K562 (cell line): ENCODE measurements around the gene MYCL. TPM values are rescaled to one million over a fixed set of nuclear protein-coding genes. Genes with fewer than 3 reads are reported as not detected.

ENCODE experiments used
- ARID1B ChIP-seq: fragments of 450-650 bp; IDR thresholded peaks from 2 replicates; pipeline ENCODE4 v1.6.1; 2016; ENCODE audit warnings: antibody characterized with exemption, mild to moderate bottlenecking, inconsistent platforms
- ASH1L ChIP-seq: fragments of 450-650 bp; IDR thresholded peaks from 2 replicates; pipeline ENCODE4 v1.6.1; 2018; ENCODE audit warnings: borderline replicate concordance, mild to moderate bottlenecking, low read depth; ENCODE audit not compliant: partially characterized antibody
- CHD2 ChIP-seq: IDR thresholded peaks from 2 replicates; pipeline ENCODE4 v1.6.1; 2011; ENCODE audit warnings: low read depth, low read length
- DEAF1 ChIP-seq: fragments of 450-650 bp; formaldehyde crosslinking; IDR thresholded peaks from 2 replicates; pipeline ENCODE4 v1.4.0; 2020; ENCODE audit warnings: mild to moderate bottlenecking, moderate library complexity
- EHMT2 ChIP-seq: fragments of 450-650 bp; IDR thresholded peaks from 2 replicates; pipeline ENCODE4 v1.6.1; 2018; ENCODE audit warnings: antibody characterized with exemption
- FIP1L1 ChIP-seq: fragments of 200-400 bp; formaldehyde crosslinking; IDR thresholded peaks from 2 replicates; pipeline ENCODE4 v1.6.1; 2018; ENCODE audit warnings: mild to moderate bottlenecking, low read depth, low read length; ENCODE audit not compliant: poor library complexity, severe bottlenecking
- FOXA1 ChIP-seq: fragments of 450-650 bp; IDR thresholded peaks from 2 replicates; pipeline ENCODE4 v1.6.1; 2016; ENCODE audit warnings: mild to moderate bottlenecking, borderline replicate concordance
- GATAD2B ChIP-seq: fragments of 450-650 bp; IDR thresholded peaks from 2 replicates; pipeline ENCODE4 v1.6.1; 2017; ENCODE audit warnings: mild to moderate bottlenecking, borderline replicate concordance
- LCOR ChIP-seq: sonication (generic); formaldehyde crosslinking; IDR thresholded peaks from 2 replicates; pipeline ENCODE4 v1.8.0; 2022; ENCODE audit warnings: mild to moderate bottlenecking, missing genetic modification reagents
- MECOM ChIP-seq: fragments of 250-450 bp; sonication (Bioruptor Pico); IDR thresholded peaks from 2 replicates; pipeline ENCODE4 v1.8.0; 2022; ENCODE audit warnings: inconsistent platforms
- MEIS2 ChIP-seq: fragments of 450-650 bp; IDR thresholded peaks from 2 replicates; pipeline ENCODE4 v1.6.1; 2014; ENCODE audit warnings: mild to moderate bottlenecking; ENCODE audit not compliant: partially characterized antibody
- NFATC3 ChIP-seq: fragments of 450-650 bp; IDR thresholded peaks from 2 replicates; pipeline ENCODE4 v1.6.1; 2017; ENCODE audit warnings: mild to moderate bottlenecking
- NFE2L1 ChIP-seq: fragments of 450-650 bp; IDR thresholded peaks from 2 replicates; pipeline ENCODE4 v1.6.1; 2016; ENCODE audit warnings: missing genetic modification characterization, low read depth, mild to moderate bottlenecking, missing compliant biosample characterization, moderate library complexity, borderline replicate concordance
- PTBP1 ChIP-seq: fragments of 200-400 bp; formaldehyde crosslinking; IDR thresholded peaks from 2 replicates; pipeline ENCODE4 v1.6.1; 2017; ENCODE audit warnings: low read depth, low read length
- SAFB ChIP-seq: fragments of 200-400 bp; formaldehyde crosslinking; IDR thresholded peaks from 2 replicates; pipeline ENCODE4 v1.6.1; 2017; ENCODE audit warnings: low read depth, low read length, borderline replicate concordance
- SMAD3 ChIP-seq: fragments of 450-650 bp; formaldehyde crosslinking; conservative IDR thresholded peaks from 2 replicates; pipeline ENCODE4 v1.4.0; 2020; ENCODE audit warnings: mild to moderate bottlenecking
- TFAM ChIP-seq: fragments of 250-450 bp; sonication (Bioruptor Pico); conservative IDR thresholded peaks from 2 replicates; pipeline ENCODE4 v1.5.0; 2021; ENCODE audit warnings: mild to moderate bottlenecking, moderate library complexity
- XRCC3 ChIP-seq: fragments of 450-650 bp; IDR thresholded peaks from 2 replicates; pipeline ENCODE4 v1.6.1; 2017; ENCODE audit warnings: mild to moderate bottlenecking, moderate library complexity
- ZNF133 ChIP-seq: fragments of 250-450 bp; sonication (Bioruptor Pico); IDR thresholded peaks from 2 replicates; pipeline ENCODE4 v1.4.0; 2020; ENCODE audit warnings: mild to moderate bottlenecking
- ZNF212 ChIP-seq: fragments of 450-650 bp; formaldehyde crosslinking; IDR thresholded peaks from 2 replicates; pipeline ENCODE4 v1.4.0; 2020; ENCODE audit warnings: mild to moderate bottlenecking
- ZNF512 ChIP-seq: IDR thresholded peaks from 2 replicates; pipeline ENCODE4 v1.6.1; 2016; ENCODE audit warnings: missing genetic modification characterization, missing compliant biosample characterization
- ZNF609 ChIP-seq: sonication (generic); formaldehyde crosslinking; IDR thresholded peaks from 2 replicates; pipeline ENCODE4 v1.8.1; 2023; ENCODE audit warnings: missing genetic modification reagents, mild to moderate bottlenecking, borderline replicate concordance
- polyA plus RNA-seq, 8 experiments: library from polyadenylated mRNA; depleted of rRNA in 4 of 8; stranded (reverse) in 5 of 8; unstranded in 3 of 8; fragments of >200 nt; fragmentation: Nextera tagmentation in 2 of 8; fragmentation: Illumina TruSeq in 1 of 8; extraction: Ambion mirVana in 2 of 8; extraction: Trizol in 1 of 8; gene quantifications; 2 replicates each; pipeline versions ENCODE4 v1.2.1 to v1.2.3, GENCODE V29; 2011 to 2014; ENCODE audit warnings: inconsistent platforms in 1 of 8, missing spikeins in 1 of 8
- total RNA-seq, 7 experiments: library from RNA; depleted of rRNA in 6 of 7; stranded (reverse); fragments of >200 nt in 6 of 7; fragmentation: Illumina TruSeq in 2 of 7; extraction: Trizol in 2 of 7; gene quantifications; 2 replicates each; pipeline versions ENCODE4 v1.2.1 to v1.2.3, GENCODE V29; 2011 to 2021; ENCODE audit warnings: low replicate concordance in 1 of 7

The MYCL gene
- total and polyA plus RNA-seq, 9 of the 15 experiments (the other 6 are each of a cell fraction or from before 2014, with no cell fraction given) = 3.5 to 22.0 (median 12.8) TPM

- TF ChIP-seq ZNF133 (CRISPR knock-in tag) (no peak), LCOR (no peak), EHMT2 (no peak), ZNF512 (no peak), PTBP1 (no peak), NFE2L1 (tag) (no peak), MECOM (CRISPR knock-in tag) (no peak), FOXA1 (no peak), FIP1L1 (peak; percentile 47), CHD2 (no peak), ZNF212 (CRISPR knock-in tag) (no peak), SMAD3 (CRISPR knock-in tag) (no peak), TFAM (CRISPR knock-in tag) (no peak), ZNF609 (no peak), MEIS2 (no peak), NFATC3 (no peak), DEAF1 (CRISPR knock-in tag) (no peak), SAFB (no peak), ASH1L (no peak), ARID1B (no peak), GATAD2B (no peak), XRCC3 (no peak)
Observed at GRCh38 chr1:39900662-39901463, 854 bp downstream of the MYCL start (continued).
